Smooth muscle cell (in vitro differentiated cells): Measurements from ENCODE around the gene HOXB3. TPM values are rescaled to one million over a fixed set of nuclear protein-coding genes. Genes with fewer than 3 reads are reported as not detected.

Experiments
- DNase-seq: peaks from one replicate; lab custom pipeline; 2025; ENCODE audit not compliant: unreplicated experiment; lab: John Stamatoyannopoulos, UW
- H2AFZ ChIP-seq: fragments of 200-600 bp; sonication (generic); 2 replicates; pipeline ENCODE4 v1.6.0; 2016; ENCODE audit warnings: antibody characterized with exemption, low read depth, mild to moderate bottlenecking
- H3F3A ChIP-seq: fragments of 200-600 bp; sonication (generic); 2 replicates; pipeline ENCODE4 v1.6.0; 2017; ENCODE audit warnings: antibody characterized with exemption, low read depth
- H3K27ac ChIP-seq: fragments of 200-600 bp; sonication (generic); 2 replicates; pipeline ENCODE4 v1.5.1; 2016; ENCODE audit warnings: low read depth, mild to moderate bottlenecking
- H3K27me3 ChIP-seq: fragments of 200-600 bp; sonication (generic); 2 replicates; pipeline ENCODE4 v1.6.1; 2016; ENCODE audit warnings: low read depth, mild to moderate bottlenecking
- H3K36me3 ChIP-seq: fragments of 200-600 bp; sonication (generic); 2 replicates; pipeline ENCODE4 v1.5.1; 2016; ENCODE audit warnings: low read depth
- H3K4me1 ChIP-seq: fragments of 200-600 bp; sonication (generic); 2 replicates; pipeline ENCODE4 v1.5.1; 2016; ENCODE audit warnings: low read depth
- H3K4me2 ChIP-seq: fragments of 200-600 bp; sonication (generic); 2 replicates; pipeline ENCODE4 v1.6.0; 2016; ENCODE audit warnings: mild to moderate bottlenecking
- H3K4me3 ChIP-seq: fragments of 200-600 bp; sonication (generic); 2 replicates; pipeline ENCODE4 v1.5.1; 2016; ENCODE audit warnings: mild to moderate bottlenecking
- H3K79me2 ChIP-seq: fragments of 200-600 bp; sonication (generic); 2 replicates; pipeline ENCODE4 v1.6.0; 2016; ENCODE audit warnings: low read depth, mild to moderate bottlenecking
- H3K9ac ChIP-seq: fragments of 200-600 bp; sonication (generic); 2 replicates; pipeline ENCODE4 v1.6.0; 2016; ENCODE audit warnings: low read depth
- H3K9me3 ChIP-seq: fragments of 200-600 bp; sonication (generic); replicated peaks from 2 replicates; pipeline ENCODE4 v1.5.1; 2016; ENCODE audit warnings: low read depth
- H4K20me1 ChIP-seq: fragments of 200-600 bp; sonication (generic); 2 replicates; pipeline ENCODE4 v1.6.0; 2016; ENCODE audit warnings: low read depth
- WGBS: methylation state at CpG from one replicate; pipeline ENCODE4 v1.1.7; 2016; ENCODE audit warnings: low lambda C conversion rate; 5-methylcytosine and 5-hydroxymethylcytosine counted together
- polyA plus RNA-seq: library from polyadenylated mRNA; unstranded; fragments of >200 nt; fragmentation: Nextera tagmentation; extraction: Ambion mirVana; gene quantifications from 2 replicates; pipeline ENCODE4 v1.2.1, GENCODE V29; 2016
- total RNA-seq: library from RNA; depleted of rRNA; stranded (reverse); fragments of >200 nt; gene quantifications from 2 replicates; pipeline ENCODE4 v1.2.3, GENCODE V29; 2014
- TF ChIP-seq, protein P1 (sequence below): fragments of 200-600 bp; sonication (generic); IDR thresholded peaks from 2 replicates; pipeline ENCODE4 v1.5.1; 2017; ENCODE audit warnings: borderline replicate concordance, mild to moderate bottlenecking, antibody characterized with exemption; ENCODE audit not compliant: insufficient read depth, poor library complexity, severe bottlenecking

The HOXB3 gene
- total and polyA plus RNA-seq, 2 experiments from 2014 or later: 2.8 to 5.1 TPM

DNA sequence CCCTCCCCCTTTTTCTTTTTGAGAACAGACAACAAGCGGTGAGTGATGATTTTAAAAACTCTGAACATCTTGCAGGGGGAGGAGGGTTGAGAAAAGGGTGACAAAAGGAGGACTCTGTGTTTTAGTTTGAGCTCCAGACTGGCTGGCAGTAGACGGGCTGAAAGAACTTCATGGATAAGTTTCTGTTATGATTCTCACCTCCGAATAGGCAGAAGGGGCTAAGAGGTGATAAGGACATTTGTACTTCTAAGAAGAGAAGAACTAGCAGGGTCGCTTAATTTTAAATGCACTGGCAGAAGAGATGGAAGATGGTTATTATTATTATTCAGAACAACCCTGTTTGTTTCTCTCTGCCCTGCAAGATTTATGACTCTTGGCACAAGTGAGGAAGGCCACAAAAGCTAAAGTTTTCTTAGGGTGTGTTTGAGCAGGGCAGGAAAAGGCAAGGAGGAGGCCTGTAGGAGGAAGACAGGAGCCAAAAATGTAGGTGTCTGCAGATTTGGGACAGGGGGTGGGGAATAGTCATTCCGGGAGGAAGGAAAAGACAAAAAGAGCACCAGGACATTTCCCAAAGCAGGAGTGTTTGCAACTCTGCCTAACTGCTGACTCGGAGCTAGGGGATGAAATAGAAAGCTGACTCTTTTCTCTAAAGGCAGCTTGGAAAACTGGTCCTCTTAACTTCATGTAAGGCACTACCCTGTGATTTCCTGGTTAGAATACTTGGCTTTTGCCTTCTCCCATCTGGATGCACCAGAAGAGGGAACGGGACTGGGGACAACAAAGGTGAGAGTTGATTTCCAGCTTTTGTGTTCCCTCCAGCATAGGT is 33.3 kb downstream of the HOXB3 start:
- no peak overlapping the region for H3K27ac ChIP-seq
- H3K79me2 ChIP-seq: peaks cover 14% of the 10 kb centered on the region
- H3K4me3 ChIP-seq: no peak overlapping the region
- H2AFZ ChIP-seq: no peak overlapping the region
- peaks cover 69% of the 10 kb centered on the region for H3K27me3 ChIP-seq
- H3K36me3 ChIP-seq: no peaks in the 10 kb centered on the region
- H3F3A ChIP-seq: no peaks in the 10 kb centered on the region
- H3K4me2 ChIP-seq: no peak overlapping the region
- 70% methylated on average over 7 of the region's 7 CpGs for WGBS
- DNase-seq: no peak
- no peaks in the 10 kb centered on the region for H3K4me1 ChIP-seq
- H3K9me3 ChIP-seq: no peaks in the 10 kb centered on the region
- H4K20me1 ChIP-seq: peaks cover 89% of the 10 kb centered on the region
- no peak overlapping the region for H3K9ac ChIP-seq
- TF ChIP-seq, protein P1, sequence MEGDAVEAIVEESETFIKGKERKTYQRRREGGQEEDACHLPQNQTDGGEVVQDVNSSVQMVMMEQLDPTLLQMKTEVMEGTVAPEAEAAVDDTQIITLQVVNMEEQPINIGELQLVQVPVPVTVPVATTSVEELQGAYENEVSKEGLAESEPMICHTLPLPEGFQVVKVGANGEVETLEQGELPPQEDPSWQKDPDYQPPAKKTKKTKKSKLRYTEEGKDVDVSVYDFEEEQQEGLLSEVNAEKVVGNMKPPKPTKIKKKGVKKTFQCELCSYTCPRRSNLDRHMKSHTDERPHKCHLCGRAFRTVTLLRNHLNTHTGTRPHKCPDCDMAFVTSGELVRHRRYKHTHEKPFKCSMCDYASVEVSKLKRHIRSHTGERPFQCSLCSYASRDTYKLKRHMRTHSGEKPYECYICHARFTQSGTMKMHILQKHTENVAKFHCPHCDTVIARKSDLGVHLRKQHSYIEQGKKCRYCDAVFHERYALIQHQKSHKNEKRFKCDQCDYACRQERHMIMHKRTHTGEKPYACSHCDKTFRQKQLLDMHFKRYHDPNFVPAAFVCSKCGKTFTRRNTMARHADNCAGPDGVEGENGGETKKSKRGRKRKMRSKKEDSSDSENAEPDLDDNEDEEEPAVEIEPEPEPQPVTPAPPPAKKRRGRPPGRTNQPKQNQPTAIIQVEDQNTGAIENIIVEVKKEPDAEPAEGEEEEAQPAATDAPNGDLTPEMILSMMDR: no peak

DNA sequence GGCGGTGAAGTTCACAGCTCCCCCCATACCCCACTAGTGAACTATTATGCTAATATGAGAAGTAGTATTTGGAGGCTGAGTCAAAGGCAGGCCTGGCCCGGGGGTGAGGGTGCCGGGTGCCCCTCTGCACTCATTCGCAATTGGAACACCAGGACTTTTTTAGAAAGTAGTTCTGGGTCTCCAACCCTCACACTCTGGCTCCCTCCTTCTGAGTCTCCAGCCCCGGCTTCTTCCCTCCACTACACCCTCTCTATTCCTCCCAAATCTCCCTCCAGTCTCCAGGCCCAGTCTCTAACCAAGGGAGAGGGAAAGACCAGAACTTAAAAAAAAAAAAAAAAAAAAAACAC is 33.8 kb downstream of the HOXB3 start:
- WGBS: 62% methylated on average over 5 of the region's 5 CpGs
- H2AFZ ChIP-seq: no peak overlapping the region
- peak overlapping the region; percentile 91 for H3K4me2 ChIP-seq

DNA sequence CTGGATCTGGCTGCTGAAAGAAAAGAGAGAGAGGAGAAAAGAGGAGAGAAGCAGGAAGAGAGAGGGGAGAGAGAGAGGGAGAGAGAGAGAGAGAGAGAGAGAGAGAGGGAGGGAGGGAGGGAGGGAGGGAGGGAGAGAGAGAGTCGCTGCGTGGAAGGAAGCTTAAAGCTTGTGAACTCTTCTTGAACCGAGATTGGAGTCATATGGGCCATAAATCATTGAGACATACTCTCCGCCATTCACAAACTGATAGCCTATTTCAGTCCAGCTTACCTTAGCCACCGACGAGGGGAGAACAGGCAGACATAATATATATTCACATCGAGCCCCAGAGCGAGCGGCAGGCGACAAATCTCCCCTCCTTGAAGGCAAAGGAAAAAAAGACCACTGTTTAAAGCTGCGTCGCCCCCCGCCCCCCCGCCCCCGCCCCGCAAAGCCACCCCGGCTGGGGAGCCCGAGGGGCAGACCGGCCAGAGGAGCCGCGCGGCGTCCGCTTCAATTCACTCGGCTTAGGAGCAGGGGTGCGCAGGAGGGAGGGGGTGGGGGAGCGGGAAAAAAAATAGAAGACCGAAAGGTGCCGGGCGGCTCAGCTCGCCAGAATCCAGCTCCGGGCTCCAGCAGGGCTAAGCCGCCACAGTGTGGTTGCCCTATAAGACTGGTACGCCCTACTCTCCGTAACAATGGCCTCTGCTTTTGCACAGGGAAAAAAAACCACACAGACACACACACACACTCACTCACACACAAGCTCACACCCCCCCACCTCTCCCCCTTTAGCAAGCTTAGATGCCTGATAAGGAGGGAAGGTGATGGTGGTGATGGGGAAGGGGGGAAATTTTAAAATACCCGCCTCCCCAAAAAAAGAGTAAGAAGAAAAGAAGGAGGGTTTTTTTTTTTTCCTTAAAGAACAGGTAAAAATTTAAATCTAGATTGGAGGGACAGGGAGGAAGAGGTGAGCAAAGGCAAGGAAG is 34.5 kb downstream of the HOXB3 start:
- Histone ChIP-seq H3K27ac (no peak overlapping the region), H2AFZ (no peak overlapping the region), H3K79me2 (peaks cover 15% of the 10 kb centered on the region)

More for the DNA sequence above, 33.8 kb downstream of the HOXB3 start:
- DNase-seq: no peak
- H3K79me2 ChIP-seq: peaks cover 14% of the 10 kb centered on the region
- no peak overlapping the region for H3K9ac ChIP-seq
- no peaks in the 10 kb centered on the region for H3K36me3 ChIP-seq
- H3K4me3 ChIP-seq: no peak overlapping the region
- TF ChIP-seq, protein P1: no peak
- no peaks in the 10 kb centered on the region for H3F3A ChIP-seq
- peaks cover 83% of the 10 kb centered on the region for H4K20me1 ChIP-seq
- H3K9me3 ChIP-seq: no peaks in the 10 kb centered on the region
- no peaks in the 10 kb centered on the region for H3K4me1 ChIP-seq
- no peak overlapping the region for H3K27ac ChIP-seq
- peaks cover 73% of the 10 kb centered on the region for H3K27me3 ChIP-seq

More for the DNA sequence above, 34.5 kb downstream of the HOXB3 start:
- no peak for DNase-seq
- H4K20me1 ChIP-seq: peaks cover 77% of the 10 kb centered on the region
- H3K9ac ChIP-seq: no peak overlapping the region
- TF ChIP-seq, protein P1: no peak
- WGBS: 15% methylated on average over 16 of the region's 36 CpGs
- peak overlapping the region; percentile 91 for H3K4me2 ChIP-seq
- H3F3A ChIP-seq: no peaks in the 10 kb centered on the region
- H3K4me3 ChIP-seq: peak overlapping the region; percentile 42
- H3K27me3 ChIP-seq: peaks cover 71% of the 10 kb centered on the region
- H3K4me1 ChIP-seq: no peaks in the 10 kb centered on the region
- H3K9me3 ChIP-seq: no peaks in the 10 kb centered on the region
- no peaks in the 10 kb centered on the region for H3K36me3 ChIP-seq
